CD4-positive, alpha-beta T cell (primary cell): ENCODE results near the gene FLNC. TPM values are rescaled to one million over a fixed set of nuclear protein-coding genes. Genes with fewer than 3 reads are reported as not detected.

Source experiments
- ATAC-seq: fragments of 200-7000 bp; cut with Tn5 transposase; one replicate; pipeline ENCODE4 v1.10.0; 2022; ENCODE audit warnings: mild to moderate bottlenecking; ENCODE audit not compliant: poor library complexity
- CTCF ChIA-PET: fragments of 350-600 bp; sonication (Branson Sonifier 250); formaldehyde crosslinking; loops from one replicate; lab custom pipeline; 2021; ENCODE audit warnings: antibody characterized with exemption, inconsistent platforms; lab: Charles Lee
- POLR2A ChIA-PET: fragments of 350-600 bp; sonication (Branson Sonifier 250); formaldehyde crosslinking; loops from one replicate; lab custom pipeline; 2021; ENCODE audit warnings: antibody characterized with exemption, inconsistent platforms; lab: Charles Lee
- DNase-seq, 14 experiments: peaks; one replicate each; pipeline ENCODE4 v3.0.0-alpha.2; 2013 to 2020; ENCODE audit warnings: mixed read lengths in 2 of 14
- H3K27ac ChIP-seq, 2 donors: one replicate each; pipeline versions ENCODE4 v1.5.1 to v1.7.0; 2013; ENCODE audit warnings: low read length in 2 of 2, low read depth in 1 of 2, mild to moderate bottlenecking in 1 of 2
- H3K27me3 ChIP-seq, 2 experiments: 1 replicate in 1 of 2; 2 replicates in 1 of 2; pipeline versions ENCODE4 v1.6.1 to v1.7.0; 2013; ENCODE audit warnings: low read length in 2 of 2, control low read depth in 1 of 2, mild to moderate bottlenecking in 1 of 2, moderate library complexity in 1 of 2; ENCODE audit not compliant: insufficient read depth in 2 of 2, control insufficient read depth in 1 of 2
- H3K36me3 ChIP-seq: one replicate; pipeline ENCODE4 v1.6.1; 2013; ENCODE audit warnings: low read length, control low read depth; ENCODE audit not compliant: insufficient read depth
- H3K4me1 ChIP-seq: one replicate; pipeline ENCODE4 v1.6.1; 2013; ENCODE audit warnings: low read length, control low read depth; ENCODE audit not compliant: insufficient read depth
- H3K4me3 ChIP-seq: one replicate; pipeline ENCODE4 v1.5.1; 2013; ENCODE audit warnings: mild to moderate bottlenecking, low read length, moderate library complexity
- H3K9me3 ChIP-seq, 2 experiments: 1 replicate in 1 of 2; 2 replicates in 1 of 2; pipeline versions ENCODE4 v1.6.1 to v1.7.0; 2013; ENCODE audit warnings: low read length in 2 of 2, mild to moderate bottlenecking in 2 of 2, control low read depth in 1 of 2, moderate library complexity in 1 of 2; ENCODE audit not compliant: control insufficient read depth in 1 of 2, insufficient read depth in 1 of 2
- H3K27ac Mint-ChIP-seq: one replicate; pipeline ENCODE4 v1.8.0; 2020; ENCODE audit warnings: mixed read lengths
- H3K27me3 Mint-ChIP-seq: one replicate; pipeline ENCODE4 v1.8.0; 2021; ENCODE audit warnings: mixed read lengths
- H3K36me3 Mint-ChIP-seq: one replicate; pipeline ENCODE4 v1.8.0; 2021; ENCODE audit warnings: low read depth, mixed read lengths
- H3K4me1 Mint-ChIP-seq: one replicate; pipeline ENCODE4 v1.8.0; 2021; ENCODE audit warnings: low read depth, mixed read lengths
- H3K4me3 Mint-ChIP-seq: one replicate; pipeline ENCODE4 v1.8.0; 2020; ENCODE audit warnings: mild to moderate bottlenecking, mixed read lengths
- H3K9me3 Mint-ChIP-seq: one replicate; pipeline ENCODE4 v1.8.0; 2020; ENCODE audit warnings: mixed read lengths
- intact Hi-C, 2 experiments: fragments of 100-400 bp; cut with DNase I in 1 of 2; cut with micrococcal nuclease in 1 of 2; formaldehyde crosslinking; loops; one replicate each; pipeline versions ENCODE4 v1.15.1 to v1.9.0; 2023 to 2025; cut with DNase I, micrococcal nuclease
- total RNA-seq, 174 experiments: library from RNA in 2 of 174; stranded (reverse) in 2 of 174; gene quantifications; one replicate each; pipeline ENCODE4 v1.2.3 and lab custom pipeline; 2021 to 2026
- TF ChIP-seq, protein P1 (sequence below): fragments of 200-600 bp; IDR thresholded peaks from one replicate; pipeline ENCODE4 v1.8.0; 2022; ENCODE audit warnings: antibody characterized with exemption, mild to moderate bottlenecking

FLNC gene
- total RNA-seq, 2 experiments from 2014 or later, result 0.06 to 0.08 TPM

DNA sequence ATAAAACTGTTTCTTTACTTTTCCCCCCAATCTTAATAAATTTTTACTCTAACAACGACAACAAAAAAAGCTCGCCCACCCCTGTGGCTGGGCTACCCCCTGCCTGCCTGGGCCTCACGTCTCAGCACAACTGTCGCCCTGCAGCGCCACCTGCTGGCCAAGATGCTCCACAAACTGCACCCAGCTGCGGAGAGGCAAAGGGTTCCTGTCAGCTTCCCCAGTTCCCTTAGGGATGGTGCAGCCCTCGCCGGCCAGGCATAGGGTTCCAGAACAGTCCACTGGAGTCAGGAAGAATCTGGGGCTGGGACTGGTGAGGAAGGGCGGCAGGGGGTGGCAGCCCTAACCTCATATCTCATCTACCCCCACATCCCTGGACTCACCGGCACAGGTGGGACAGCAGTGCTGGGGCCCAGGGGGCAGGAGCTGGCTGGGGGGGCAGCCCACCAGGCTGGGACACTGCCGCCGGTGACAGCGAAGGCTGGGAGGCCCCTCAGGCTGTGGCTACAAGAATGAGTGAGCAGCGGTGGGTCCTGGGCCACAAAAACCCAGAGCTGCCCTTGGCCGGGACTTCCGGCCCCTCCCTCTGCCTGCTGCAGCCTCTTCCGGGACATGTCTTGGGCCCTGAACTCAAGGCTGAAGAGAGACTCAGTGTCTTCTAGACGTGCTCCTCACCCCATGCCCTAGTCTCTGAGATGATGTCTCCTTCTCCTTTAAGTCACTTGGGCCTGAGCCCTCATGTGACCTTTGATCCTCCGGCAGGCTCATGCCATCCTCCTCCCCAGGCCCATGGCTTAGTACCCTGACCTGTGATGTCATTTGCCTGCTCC is 53.6 kb downstream of the FLNC start:
- Mint-ChIP-seq H3K4me3 (no peak overlapping the region), H3K27me3 (peaks cover 5% of the 10 kb centered on the region), H3K36me3 (no peaks in the 10 kb centered on the region), H3K27ac (no peak overlapping the region), H3K9me3 (no peaks in the 10 kb centered on the region), H3K4me1 (no peaks in the 10 kb centered on the region)
- Histone ChIP-seq H3K36me3 (no peaks in the 10 kb centered on the region), H3K27ac (no peak overlapping the region), H3K27me3 (peaks cover 7 to 14% of the 10 kb centered on the region in 2 experiments), H3K4me1 (peaks cover 6% of the 10 kb centered on the region), H3K4me3 (peak overlapping the region; percentile 36), H3K9me3 (no peaks in the 10 kb centered on the region)
- TF ChIP-seq, protein P1, sequence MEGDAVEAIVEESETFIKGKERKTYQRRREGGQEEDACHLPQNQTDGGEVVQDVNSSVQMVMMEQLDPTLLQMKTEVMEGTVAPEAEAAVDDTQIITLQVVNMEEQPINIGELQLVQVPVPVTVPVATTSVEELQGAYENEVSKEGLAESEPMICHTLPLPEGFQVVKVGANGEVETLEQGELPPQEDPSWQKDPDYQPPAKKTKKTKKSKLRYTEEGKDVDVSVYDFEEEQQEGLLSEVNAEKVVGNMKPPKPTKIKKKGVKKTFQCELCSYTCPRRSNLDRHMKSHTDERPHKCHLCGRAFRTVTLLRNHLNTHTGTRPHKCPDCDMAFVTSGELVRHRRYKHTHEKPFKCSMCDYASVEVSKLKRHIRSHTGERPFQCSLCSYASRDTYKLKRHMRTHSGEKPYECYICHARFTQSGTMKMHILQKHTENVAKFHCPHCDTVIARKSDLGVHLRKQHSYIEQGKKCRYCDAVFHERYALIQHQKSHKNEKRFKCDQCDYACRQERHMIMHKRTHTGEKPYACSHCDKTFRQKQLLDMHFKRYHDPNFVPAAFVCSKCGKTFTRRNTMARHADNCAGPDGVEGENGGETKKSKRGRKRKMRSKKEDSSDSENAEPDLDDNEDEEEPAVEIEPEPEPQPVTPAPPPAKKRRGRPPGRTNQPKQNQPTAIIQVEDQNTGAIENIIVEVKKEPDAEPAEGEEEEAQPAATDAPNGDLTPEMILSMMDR, result peak; percentile 99
- POLR2A ChIA-PET, result interaction anchor here (1.0 to 1.4 kb wide), 2 partner anchors 15 to 21 kb away, joined by 4 read pairs; partner anchors contain the start of gene ATP6V1F
- CTCF ChIA-PET, result interaction anchor here (0.6 to 4.6 kb wide), 15 partner anchors 10 to 335 kb away, joined by 3 to 45 read pairs (median 4); partner anchors contain the start of genes ATP6V1F and CALU
- intact Hi-C loops, result loop anchor here (1.0 to 5.0 kb wide), 8 partner anchors 21 to 459 kb away; partner anchors contain the start of genes ATP6V1F (in 1 of the 2) and CCDC136 (in 1 of the 2)
- DNase-seq (peak; percentile 75 to 92 (median 84)), ATAC-seq (peak; percentile 92)

DNA sequence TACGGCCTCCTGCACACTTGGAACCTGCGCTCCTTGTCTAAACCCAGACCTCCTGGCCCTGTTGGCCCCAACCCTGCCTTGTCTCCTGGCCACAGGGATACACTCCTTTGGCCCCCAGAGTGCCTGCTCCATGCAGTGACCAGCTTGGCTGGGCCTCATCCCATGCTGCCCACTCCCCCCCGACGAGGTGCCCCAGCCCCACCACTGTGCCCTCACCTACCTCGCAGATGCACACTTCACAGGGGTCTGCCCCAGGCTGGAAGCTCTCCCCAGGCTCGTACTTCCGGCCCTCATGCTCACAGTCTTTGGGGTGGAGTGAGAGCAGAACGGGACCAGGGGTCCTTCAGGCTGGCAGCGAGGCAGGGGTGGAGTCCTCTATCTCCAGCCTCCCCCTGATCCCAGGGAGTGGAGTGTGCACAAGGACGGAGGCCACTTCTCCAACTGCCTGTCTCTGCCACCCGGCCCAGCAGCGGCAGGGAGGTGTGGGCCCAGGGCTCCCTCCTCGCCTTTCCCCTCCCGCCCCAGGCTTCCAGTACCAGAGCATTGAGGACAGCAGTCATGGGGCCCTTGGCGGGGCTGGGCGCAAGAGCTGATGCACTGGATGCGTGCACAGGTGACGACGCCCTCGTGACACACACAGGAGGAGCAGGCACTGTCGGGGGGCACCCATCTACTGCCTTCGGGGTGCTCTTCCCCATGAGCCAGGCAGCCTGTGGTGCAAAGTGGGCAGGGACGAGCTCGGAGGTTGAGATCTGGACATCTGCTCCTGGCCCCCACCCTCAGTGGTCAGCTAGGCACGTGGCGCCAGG is 54.6 kb downstream of the FLNC start:
- intact Hi-C loops, result loop anchor here (2.0 to 5.0 kb wide), 2 partner anchors 92 to 460 kb away; partner anchors contain the start of gene CCDC136 (in 1 of the 2)
- TF ChIP-seq, protein P1, result no peak
- H3K36me3 ChIP-seq, result no peaks in the 10 kb centered on the region
- Mint-ChIP-seq H3K4me1 (no peaks in the 10 kb centered on the region), H3K27me3 (peaks cover 9% of the 10 kb centered on the region), H3K4me3 (no peak overlapping the region), H3K27ac (no peak overlapping the region), H3K36me3 (no peaks in the 10 kb centered on the region), H3K9me3 (no peaks in the 10 kb centered on the region)
- H3K27ac ChIP-seq, result no peak overlapping the region
- ChIA-PET CTCF (no interaction called here), POLR2A (no interaction called here)
- H3K4me1 ChIP-seq, result peaks cover 6% of the 10 kb centered on the region
- H3K4me3 ChIP-seq, result no peak overlapping the region
- ATAC-seq, result no peak
- peaks cover 12 to 19% of the 10 kb centered on the region in 2 experiments for H3K27me3 ChIP-seq
- DNase-seq, result no peak
- H3K9me3 ChIP-seq, result no peaks in the 10 kb centered on the region
